ENCODE measurements around the gene S100A7A.

S100A7A gene

DNA sequence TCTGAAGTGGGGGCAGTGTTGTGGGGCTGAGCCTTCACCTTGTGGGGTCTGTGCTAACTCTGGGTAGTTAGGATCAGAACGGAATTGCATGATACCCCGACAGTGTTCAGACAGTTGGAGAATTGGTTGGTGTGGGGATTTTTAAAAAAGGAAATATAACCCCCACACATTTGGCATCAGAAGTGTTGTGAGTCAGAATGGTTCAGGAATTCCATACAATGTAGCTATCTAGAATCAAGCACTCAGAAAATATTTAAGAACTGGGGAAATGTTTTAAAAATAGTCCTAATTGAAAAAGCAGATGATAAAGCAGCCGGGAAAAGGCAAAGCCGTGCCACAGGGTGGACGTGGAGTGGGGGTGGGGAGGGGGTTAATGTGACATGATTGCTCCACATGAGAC is 50.6 kb downstream of the S100A7A start:
- H3K9ac ChIP-seq (ENCODE audit: low read depth, low read length), result no peak overlapping the region
- no peak overlapping the region; the same call in 1 of the 2 replicates for H3K27ac ChIP-seq (ENCODE audit: low read depth, low read length)
- H3K4me3 ChIP-seq (ENCODE audit: low read length), result no peak overlapping the region
- H3K36me3 ChIP-seq (ENCODE audit: insufficient read depth, low read length), result no peaks in the 10 kb centered on the region
- H3K4me1 ChIP-seq (ENCODE audit: insufficient read depth, low read length), result peaks cover 11% of the 10 kb centered on the region
- H3K9me3 ChIP-seq (ENCODE audit: insufficient read depth, low read depth, low read length), result peaks cover 14% of the 10 kb centered on the region; the same call in 1 of the 2 replicates
- no peaks in the 10 kb centered on the region for H3K27me3 ChIP-seq (ENCODE audit: insufficient read depth, low read length)
- 87% methylated on average over 4 of the region's 5 CpGs for WGBS

DNA sequence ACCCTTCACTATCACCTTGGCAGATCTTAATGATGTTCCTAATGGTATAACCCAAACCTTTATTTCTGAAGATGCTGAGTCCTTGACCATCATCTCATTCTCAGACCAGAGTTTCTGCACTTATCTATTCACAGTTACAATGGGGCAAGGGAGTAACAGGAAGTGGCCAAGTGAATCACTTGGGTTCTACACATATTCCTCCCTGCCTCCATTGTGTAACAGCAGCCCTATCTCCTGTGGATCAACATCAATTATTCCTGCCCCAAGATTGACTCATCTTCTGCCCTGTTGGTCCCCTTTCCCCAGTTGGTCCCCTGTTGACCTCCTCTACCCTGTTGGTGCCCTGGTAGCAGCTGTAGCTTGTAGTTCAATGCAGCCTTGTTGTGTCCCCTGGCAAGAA is 54.4 kb downstream of the S100A7A start:
- Histone ChIP-seq H3K9me3 (ENCODE audit: insufficient read depth, low read depth, low read length) (peaks cover 24% of the 10 kb centered on the region), H3K4me3 (ENCODE audit: low read length) (no peak overlapping the region), H3K27me3 (ENCODE audit: insufficient read depth, low read length) (no peaks in the 10 kb centered on the region), H3K4me1 (ENCODE audit: insufficient read depth, low read length) (peaks cover 11% of the 10 kb centered on the region), H3K9ac (ENCODE audit: low read depth, low read length) (no peak overlapping the region), H3K27ac (ENCODE audit: low read depth, low read length) (no peak overlapping the region), H3K36me3 (ENCODE audit: insufficient read depth, low read length) (no peaks in the 10 kb centered on the region)
